CD4-positive, alpha-beta T cell treated with Interleukin-17A for 1 hour (primary cell): ENCODE data around the gene ABCA4.

Experiments
- DNase-seq: peaks from one replicate; pipeline ENCODE4 v3.0.0-alpha.2; 2020

ABCA4 gene

DNA sequence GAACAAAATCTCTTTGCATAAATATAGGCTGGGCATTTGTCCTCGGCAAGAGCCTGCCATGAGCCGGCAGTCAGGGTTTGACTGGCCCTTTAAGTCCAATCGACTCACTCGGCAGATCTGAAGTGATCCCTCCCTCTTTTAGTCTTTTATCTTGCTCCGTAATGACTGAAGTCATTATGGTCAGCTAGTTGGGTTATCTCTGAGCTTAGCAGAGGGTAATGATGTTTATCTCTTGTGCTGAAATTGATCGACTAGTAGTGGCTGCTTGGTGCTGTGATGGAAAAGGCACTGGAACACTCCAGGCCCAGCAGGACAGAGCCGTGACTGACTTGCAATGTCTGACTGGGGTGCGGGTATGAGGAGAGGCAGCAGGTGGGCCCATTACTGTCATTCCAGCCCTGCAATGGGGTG, 468 bp upstream of the ABCA4 start:
- no peak for DNase-seq

GRCh38 chr1:94120570-94120901, 412 bp downstream of the ABCA4 start:
- no peak for DNase-seq

DNA sequence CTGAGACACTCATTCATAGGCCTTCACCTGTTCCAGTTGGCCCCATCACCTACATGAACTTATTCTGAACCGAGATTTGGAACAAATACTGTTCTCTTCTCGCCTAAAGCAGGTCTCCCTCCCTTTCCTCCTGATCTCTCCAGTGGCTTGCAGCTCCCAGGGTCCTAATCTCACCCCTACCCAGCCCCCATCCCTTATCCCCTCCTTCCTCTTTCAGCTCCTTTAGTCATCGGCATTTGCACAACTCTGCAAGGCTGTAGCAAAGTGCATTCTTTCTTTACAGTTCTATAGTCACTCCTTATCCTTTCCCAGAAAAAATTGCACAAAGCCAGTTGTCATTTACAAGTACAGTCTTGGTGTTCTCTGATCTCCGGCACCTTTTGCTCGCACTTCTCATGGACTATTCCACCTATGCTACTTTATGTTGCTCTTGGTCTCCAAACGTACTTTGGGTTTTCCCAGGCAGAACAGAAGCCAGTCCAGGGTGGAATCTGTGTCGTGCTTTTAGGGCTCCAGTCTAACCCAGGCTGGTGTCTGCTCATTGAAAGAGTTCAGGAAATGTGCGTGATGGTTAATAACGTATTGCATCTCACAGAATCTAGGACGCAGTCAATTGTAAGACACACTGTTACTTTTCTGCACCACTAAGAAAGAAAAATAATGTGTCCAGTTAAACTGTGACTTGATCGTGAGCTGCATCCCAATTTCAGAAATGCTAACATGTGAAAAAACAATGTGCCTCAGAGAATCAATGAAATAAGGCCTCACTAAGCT, 965 bp downstream of the ABCA4 start:
- no peak for DNase-seq

- no peak for DNase-seq
Observed at GRCh38 chr1:94119306-94119705, 1.6 kb downstream of the ABCA4 start.

DNA sequence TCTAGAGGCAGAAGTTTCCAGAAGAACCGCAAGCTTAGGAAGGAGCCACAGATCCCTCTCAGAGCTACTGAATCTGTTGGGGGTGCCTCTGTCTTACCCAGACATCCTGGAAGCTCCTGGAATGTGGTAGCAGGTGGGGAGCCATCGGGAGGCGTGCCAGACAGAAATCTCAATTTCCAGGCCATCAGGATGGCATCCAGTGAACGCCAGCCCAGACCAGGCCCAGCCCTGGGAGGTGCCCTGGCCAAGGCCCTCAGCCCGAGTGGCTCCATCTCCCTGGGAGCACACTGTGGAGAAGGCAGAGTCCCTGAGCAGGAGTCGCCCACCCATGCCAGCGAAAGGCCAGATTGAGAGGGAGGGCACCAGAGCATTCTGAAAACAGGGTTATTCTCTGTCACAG, 2.5 kb downstream of the ABCA4 start:
- no peak for DNase-seq

DNA sequence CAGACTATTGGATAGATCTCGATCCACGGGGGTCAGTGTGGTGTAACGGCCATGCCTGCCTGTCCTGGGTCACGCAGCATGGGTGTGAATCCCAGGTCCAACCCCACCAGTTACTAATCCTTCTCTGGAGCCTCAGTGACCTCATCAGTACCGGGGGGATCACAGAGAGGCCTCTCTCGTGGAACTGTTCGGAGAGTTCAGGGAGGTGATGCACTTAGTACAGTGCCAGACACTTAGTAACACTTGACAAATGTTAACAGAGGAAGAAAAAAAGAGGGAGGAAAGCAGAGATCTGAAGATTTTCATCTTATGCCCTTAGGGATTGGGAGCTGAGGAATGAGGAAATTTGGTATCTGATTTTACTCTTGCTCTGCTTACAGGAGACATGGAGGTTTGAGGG, 2.9 kb downstream of the ABCA4 start:
- no peak for DNase-seq

- DNase-seq = no peak
Observed at GRCh38 chr1:94117259-94117851, 3.6 kb downstream of the ABCA4 start.

DNA sequence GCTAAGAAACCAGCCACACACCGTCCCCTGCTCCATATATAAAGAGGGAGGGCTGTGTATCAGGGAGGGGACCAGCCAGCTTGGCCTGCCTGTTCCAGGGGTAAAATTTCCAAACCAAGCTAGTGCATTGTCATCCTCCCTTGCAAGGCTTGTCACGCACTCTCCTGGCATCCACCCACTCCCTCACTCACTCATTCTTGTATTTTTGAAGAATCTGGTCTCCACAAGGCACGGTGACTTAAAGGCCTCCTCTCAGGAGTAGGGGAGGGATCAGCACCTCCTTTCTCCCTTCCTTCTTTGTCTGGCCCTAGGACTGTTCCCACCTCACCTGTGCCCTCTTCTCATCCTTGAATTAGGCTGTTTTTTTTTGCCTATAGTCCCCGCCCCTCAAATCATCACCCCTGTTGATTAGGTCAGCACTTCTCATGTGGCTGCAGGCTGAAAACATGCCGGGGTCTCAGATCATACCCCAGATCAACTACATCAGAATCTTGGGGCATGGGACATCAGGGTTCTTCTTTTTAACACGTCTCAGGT, 5.0 kb downstream of the ABCA4 start:
- no peak for DNase-seq

DNA sequence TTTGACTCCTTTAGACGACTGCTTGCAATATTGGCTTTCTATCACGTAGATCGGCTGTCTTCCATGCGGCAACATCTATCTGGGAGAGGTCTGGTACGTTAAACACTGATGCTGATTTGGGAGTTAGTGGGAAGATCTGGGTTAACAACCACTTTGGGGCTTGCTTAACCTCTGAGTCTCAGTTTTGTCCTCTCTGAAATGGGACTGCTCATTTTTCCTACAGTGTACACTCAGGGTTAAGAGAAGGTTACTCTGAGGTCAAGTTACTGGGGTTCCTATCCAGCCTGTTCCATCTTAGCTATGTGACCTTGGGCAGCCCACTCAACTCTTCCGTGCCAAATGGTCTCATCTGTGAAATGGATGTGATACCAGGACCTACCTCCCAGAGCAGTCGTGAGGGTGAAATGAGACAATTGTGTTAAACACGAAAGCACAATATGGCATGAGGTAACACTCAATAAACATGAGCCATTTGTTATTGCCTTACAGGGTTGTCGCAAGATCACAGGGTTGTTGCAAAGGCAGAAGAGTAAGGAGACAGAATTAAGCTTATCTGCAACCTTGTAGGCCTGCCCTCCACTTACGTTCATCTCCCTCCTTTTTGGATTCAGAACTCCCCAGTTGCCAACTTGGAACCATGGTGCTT, 5.6 kb downstream of the ABCA4 start:
- no peak for DNase-seq

DNA sequence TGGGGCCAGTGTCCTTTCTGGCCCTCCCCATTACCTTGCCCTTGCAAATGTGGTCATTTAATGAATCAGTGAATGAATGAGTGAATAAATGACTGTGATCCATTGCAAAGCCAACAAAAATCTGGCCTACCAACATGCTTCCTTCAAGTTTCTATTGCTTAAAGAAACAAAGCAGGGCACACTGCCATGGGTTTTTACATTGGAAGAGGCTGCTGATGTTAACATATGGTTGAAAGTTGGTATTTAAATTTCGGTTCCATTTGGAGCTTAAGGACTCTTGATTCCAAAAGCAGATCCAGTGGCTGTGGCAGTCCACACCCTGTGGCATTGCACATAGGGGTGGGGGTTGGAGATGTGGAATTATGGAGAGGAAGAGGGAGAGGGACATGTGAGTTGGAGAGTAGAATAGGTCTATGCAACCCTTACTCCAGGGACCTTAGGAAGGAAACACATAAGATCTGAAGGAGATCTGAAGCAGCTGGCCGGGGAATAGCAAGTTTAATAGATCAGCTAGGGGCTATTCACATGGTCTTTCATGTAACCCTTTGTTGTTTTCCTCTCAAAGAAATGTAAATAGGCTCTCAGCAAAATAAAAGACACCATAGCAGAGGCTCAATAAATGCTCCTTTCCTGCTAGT, 7.2 kb downstream of the ABCA4 start:
- no peak for DNase-seq

DNA sequence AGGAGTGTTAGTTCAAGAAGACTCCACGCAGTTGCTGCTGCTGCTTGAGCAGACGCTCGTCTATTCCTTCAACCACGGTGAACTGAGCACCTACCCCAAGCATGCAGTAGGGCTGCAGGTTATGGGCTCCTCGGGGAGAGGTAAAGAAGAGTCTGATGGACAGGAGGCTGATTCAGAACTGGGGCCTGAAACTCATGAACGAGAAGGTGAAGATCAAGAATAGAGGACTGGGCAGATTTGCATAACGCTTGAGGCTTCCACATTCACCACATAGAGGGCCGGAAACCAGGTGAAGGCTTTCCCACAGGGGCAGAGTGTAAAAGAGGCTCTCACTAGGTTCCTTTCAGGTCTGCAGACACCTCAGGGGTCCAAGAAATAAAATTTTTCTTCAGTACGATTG, 9.1 kb downstream of the ABCA4 start:
- DNase-seq = no peak

DNA sequence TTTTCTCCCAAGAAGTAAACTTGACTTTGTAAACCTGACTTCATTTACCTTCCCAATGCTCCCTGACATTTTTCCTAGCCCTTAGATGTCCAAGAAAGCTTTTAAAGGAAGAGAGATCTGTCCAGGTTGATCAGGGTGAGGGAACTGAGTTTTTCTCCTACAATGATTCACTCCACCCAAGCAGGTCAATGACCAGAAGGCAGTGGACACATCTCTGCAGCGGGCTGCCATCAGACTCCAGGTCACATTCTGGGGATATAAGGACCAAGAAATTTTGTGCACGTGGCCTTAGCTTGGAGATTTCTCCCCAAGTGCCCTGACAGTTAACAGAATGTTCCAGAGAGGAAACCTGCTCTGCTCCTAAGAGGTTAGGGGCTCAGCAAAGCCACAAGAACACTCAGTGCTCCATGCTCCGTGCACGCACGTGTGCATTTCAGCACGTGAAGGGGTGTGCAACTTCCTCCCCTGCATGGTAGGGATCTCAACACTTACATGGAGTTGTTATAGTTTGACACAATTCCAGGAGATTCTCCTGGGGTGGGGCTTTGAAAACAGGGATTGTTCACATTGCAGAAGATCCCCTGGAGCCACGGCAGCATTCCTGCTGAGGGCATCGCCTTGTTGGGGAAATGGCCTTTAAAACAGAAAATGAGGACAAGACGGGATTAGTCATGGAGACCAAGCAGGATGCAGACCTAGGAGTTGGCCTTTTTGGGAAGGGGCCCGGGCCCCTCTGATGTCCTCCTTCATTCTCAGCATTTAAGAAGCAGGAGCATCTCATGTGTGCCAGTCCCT, 9.8 kb downstream of the ABCA4 start:
- DNase-seq = no peak

GRCh38 chr1:94110021-94110761, 10.8 kb downstream of the ABCA4 start:
- no peak for DNase-seq

GRCh38 chr1:94109478-94109877, 11.5 kb downstream of the ABCA4 start:
- no peak for DNase-seq

- DNase-seq = no peak
Observed at GRCh38 chr1:94107141-94107540, 13.8 kb downstream of the ABCA4 start.

DNA sequence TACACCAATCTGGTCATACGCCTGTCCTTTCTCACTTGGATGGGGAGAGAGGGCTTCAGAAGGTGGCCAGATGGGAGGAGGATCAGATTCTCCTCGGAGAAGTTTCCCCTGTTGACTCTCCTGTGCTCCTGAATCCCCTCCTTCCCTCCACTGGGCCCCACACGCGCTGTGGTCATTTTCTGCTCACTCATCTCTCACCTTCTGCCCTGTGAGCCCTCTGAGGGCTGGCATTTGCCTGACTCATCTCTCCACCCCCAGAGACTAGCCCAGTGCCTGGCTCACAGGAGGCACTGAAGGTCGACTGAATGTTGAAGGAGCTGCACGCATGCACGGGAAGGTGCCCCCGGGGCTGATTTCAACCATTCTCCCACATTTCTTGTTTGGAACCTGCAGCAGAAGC, 14.2 kb downstream of the ABCA4 start:
- DNase-seq = no peak

GRCh38 chr1:94105957-94106529, 14.9 kb downstream of the ABCA4 start:
- no peak for DNase-seq

- DNase-seq = no peak
Observed at GRCh38 chr1:94105581-94105952, 15.4 kb downstream of the ABCA4 start.

DNA sequence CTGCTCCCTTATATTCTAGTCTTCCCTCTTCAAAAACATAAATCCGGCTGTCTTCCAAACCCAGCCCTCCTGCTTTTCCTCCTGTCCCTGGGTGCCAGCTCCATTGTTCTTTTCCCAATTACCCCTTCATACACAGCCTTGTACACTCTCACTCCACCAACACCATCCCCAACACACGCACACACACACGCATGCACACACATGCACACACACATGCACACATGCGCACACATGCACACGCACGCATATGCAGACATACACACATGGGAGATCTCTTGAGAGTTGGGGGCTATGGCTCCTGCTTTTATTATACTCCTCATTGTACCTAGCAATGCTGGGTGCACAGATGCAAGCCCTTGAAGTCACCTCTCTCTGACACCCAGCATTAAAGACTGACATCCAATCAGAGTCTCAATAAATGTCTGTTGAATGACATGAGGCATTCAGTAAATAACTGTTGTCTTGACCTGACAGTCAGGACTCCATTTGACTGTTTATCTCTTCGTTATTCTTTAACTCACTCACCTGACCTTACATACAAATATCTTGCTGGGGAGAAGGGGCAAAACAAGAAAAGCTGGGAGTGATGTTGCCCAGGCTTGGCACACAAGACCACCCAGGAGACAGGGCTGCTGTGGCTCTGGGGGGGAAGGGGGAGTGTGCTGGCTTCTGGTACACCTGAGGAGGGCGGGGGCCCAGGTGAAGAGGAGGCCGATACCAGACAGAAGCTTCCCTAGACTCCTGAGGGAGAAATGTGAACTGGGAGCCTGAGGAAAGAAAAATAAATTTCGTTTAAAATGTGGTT, 16.0 kb downstream of the ABCA4 start:
- no peak for DNase-seq

GRCh38 chr1:94104127-94104684, 16.7 kb downstream of the ABCA4 start:
- DNase-seq = no peak

- no peak for DNase-seq
Observed at GRCh38 chr1:94103608-94104007, 17.3 kb downstream of the ABCA4 start.
